ENCODE measurements around the gene TMEM150B. TPM values are rescaled to one million over a fixed set of nuclear protein-coding genes. Genes with fewer than 3 reads are reported as not detected.

The TMEM150B gene
- total and polyA plus RNA-seq, 9 of the 15 experiments (the other 6 are each of a cell fraction or from before 2014, with no cell fraction given) = 0.47 to 1.3 (median 0.74) TPM; not detected in 2

- TF ChIP-seq, protein P1, sequence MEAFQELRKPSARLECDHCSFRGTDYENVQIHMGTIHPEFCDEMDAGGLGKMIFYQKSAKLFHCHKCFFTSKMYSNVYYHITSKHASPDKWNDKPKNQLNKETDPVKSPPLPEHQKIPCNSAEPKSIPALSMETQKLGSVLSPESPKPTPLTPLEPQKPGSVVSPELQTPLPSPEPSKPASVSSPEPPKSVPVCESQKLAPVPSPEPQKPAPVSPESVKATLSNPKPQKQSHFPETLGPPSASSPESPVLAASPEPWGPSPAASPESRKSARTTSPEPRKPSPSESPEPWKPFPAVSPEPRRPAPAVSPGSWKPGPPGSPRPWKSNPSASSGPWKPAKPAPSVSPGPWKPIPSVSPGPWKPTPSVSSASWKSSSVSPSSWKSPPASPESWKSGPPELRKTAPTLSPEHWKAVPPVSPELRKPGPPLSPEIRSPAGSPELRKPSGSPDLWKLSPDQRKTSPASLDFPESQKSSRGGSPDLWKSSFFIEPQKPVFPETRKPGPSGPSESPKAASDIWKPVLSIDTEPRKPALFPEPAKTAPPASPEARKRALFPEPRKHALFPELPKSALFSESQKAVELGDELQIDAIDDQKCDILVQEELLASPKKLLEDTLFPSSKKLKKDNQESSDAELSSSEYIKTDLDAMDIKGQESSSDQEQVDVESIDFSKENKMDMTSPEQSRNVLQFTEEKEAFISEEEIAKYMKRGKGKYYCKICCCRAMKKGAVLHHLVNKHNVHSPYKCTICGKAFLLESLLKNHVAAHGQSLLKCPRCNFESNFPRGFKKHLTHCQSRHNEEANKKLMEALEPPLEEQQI (IDR thresholded peaks at IDR 0.05) = no peak
- TF ChIP-seq, protein P2, sequence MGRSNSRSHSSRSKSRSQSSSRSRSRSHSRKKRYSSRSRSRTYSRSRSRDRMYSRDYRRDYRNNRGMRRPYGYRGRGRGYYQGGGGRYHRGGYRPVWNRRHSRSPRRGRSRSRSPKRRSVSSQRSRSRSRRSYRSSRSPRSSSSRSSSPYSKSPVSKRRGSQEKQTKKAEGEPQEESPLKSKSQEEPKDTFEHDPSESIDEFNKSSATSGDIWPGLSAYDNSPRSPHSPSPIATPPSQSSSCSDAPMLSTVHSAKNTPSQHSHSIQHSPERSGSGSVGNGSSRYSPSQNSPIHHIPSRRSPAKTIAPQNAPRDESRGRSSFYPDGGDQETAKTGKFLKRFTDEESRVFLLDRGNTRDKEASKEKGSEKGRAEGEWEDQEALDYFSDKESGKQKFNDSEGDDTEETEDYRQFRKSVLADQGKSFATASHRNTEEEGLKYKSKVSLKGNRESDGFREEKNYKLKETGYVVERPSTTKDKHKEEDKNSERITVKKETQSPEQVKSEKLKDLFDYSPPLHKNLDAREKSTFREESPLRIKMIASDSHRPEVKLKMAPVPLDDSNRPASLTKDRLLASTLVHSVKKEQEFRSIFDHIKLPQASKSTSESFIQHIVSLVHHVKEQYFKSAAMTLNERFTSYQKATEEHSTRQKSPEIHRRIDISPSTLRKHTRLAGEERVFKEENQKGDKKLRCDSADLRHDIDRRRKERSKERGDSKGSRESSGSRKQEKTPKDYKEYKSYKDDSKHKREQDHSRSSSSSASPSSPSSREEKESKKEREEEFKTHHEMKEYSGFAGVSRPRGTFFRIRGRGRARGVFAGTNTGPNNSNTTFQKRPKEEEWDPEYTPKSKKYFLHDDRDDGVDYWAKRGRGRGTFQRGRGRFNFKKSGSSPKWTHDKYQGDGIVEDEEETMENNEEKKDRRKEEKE (IDR thresholded peaks at IDR 0.05; ENCODE audit: borderline replicate concordance in 1 of 2, control insufficient read depth in 1 of 2, low read depth in 2 of 2, low read length in 1 of 2) = no peak
- TF ChIP-seq POLR2AphosphoS2 (IDR thresholded peaks at IDR 0.05; ENCODE audit: low read length) (0 out of 2 replicates have a peak, but pooled peaks have one; percentile 42), POLR2G (IDR thresholded peaks at IDR 0.05; ENCODE audit: low read depth, low read length) (peak; percentile 60), ZNF239 (CRISPR knock-in tag; IDR thresholded peaks at IDR 0.05) (no peak), ZNF77 (CRISPR knock-in tag; IDR thresholded peaks at IDR 0.05) (no peak), TAF7 (tag; IDR thresholded peaks at IDR 0.05) (no peak)
Observed at GRCh38 chr19:55348317-55349034, 23.3 kb upstream of the TMEM150B start (continued).

All from K562 (cell line).